K562 treated with DMSO at 1 percent for 12 hours (cell line): Measurements from ENCODE around the gene NDUFS4. TPM values are rescaled to one million over a fixed set of nuclear protein-coding genes. Genes with fewer than 3 reads are reported as not detected.

Experiments
- total RNA-seq: library from RNA; unstranded; fragments of 300-600 nt; gene quantifications from 2 replicates; pipeline ENCODE4 v1.2.3, GENCODE V29; 2022; ENCODE audit not compliant: insufficient read depth

Gene NDUFS4
- total RNA-seq = 111 and 117 TPM in 2 replicates

DNA sequence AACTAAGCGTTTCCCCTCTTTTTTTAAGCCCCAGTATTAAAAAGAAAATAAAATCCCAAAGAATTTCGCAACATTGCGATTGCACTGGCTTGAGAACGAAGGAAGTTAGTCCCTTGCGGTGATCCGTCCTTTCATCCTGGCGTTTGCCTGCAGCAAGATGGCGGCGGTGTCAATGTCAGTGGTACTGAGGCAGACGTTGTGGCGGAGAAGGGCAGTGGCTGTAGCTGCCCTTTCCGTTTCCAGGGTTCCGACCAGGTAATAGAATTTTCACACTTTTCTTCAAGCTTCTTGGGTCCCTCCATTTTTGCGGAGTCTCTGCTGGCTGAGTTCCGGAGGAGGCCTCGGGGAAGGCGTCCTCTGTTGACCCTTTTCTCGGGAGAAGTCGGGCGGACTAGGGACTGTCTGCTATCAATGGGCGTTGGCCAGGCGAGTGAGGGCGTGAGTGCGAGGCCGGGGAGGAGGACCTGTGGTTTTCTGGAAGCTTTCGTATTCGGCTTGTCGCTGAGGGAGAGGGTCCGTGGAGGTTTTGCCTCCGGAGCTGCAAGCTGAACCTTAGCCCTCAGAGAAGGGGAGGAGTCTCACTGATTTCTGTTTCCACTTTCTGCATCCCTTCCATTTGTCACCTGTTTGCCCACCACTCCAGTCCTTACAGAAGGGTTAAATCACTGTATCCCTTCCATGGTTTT, at the start of gene NDUFS4:
NDUFS4 (plus strand) TSS at position 134 of the 686 bp plus-strand sequence; CDS start at position 158, 24 bp downstream.

Other genes with a start within 250 kb of the NDUFS4 start
- not detected in 2 replicates for gene FST, start 80.0 kb upstream of the NDUFS4 start, total RNA-seq